ENCODE results near the gene PDE4DIP.
"Not testable (repeated sequence)": the region's sequence is repeated elsewhere in the genome, so short reads cannot be mapped to it uniquely, and the experiment has no call there.

Gene PDE4DIP

GRCh38 chr1:148975453-148975852 is 131.2 kb downstream of the PDE4DIP start:
- H3K9ac ChIP-seq (ENCODE audit: low read depth in 1 of 2, low read length in 2 of 2); H3K9me3 ChIP-seq (ENCODE audit: control insufficient read depth in 1 of 2, low read length in 2 of 2); H3K4me3 ChIP-seq (ENCODE audit: low read depth in 1 of 2, low read length in 2 of 2); H3K27me3 ChIP-seq (ENCODE audit: control insufficient read depth in 1 of 2, insufficient read depth in 2 of 2, low read length in 2 of 2); H3K4me1 ChIP-seq (ENCODE audit: control insufficient read depth in 1 of 2, insufficient read depth in 2 of 2, low read length in 2 of 2); H3K27ac ChIP-seq (ENCODE audit: low read depth, low read length): not testable (repeated sequence)
- H3K36me3 ChIP-seq (ENCODE audit: control insufficient read depth in 1 of 2, insufficient read depth in 2 of 2, low read length in 2 of 2) = peaks cover 5 to 29% of the 10 kb centered on the region in 2 donors

DNA sequence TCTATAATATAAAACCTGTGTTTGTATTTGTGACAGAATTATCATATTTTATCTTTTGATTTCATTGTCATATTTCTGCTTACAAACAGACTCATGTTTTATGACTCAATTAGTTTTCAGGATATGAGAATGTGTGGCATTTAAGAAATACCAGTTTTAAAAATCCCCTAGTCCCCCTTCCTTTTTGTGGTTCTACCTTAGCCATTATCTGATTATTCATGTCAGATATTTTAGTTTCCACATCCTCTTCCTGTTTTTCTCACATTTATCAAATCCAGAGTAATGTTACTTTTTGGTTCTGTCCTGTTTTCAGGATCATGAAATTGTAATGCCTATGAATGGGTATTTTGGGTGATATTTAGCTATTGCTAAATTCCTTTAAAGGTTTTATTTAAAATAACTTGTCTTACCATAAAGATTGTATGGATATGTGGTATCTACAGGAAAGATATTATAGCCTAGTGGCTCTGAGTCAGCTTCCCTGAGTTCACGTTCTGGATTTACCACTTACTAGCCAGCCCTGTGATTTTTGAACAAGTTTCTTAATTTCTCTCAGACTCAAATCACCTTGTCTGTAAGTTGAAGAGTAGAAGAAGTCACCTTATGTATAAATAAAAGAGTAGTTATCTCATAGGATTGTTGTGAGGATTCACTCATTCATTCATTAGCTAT is 131.8 kb downstream of the PDE4DIP start:
- not testable (repeated sequence) for H3K27me3 ChIP-seq (ENCODE audit: control insufficient read depth in 1 of 2, insufficient read depth in 2 of 2, low read length in 2 of 2); H3K9me3 ChIP-seq (ENCODE audit: control insufficient read depth in 1 of 2, low read length in 2 of 2); H3K27ac ChIP-seq (ENCODE audit: low read depth, low read length); H3K4me1 ChIP-seq (ENCODE audit: control insufficient read depth in 1 of 2, insufficient read depth in 2 of 2, low read length in 2 of 2); H3K4me3 ChIP-seq (ENCODE audit: low read depth in 1 of 2, low read length in 2 of 2); H3K9ac ChIP-seq (ENCODE audit: low read depth in 1 of 2, low read length in 2 of 2)
- peaks cover 6 to 32% of the 10 kb centered on the region in 2 donors for H3K36me3 ChIP-seq (ENCODE audit: control insufficient read depth in 1 of 2, insufficient read depth in 2 of 2, low read length in 2 of 2)

- not testable (repeated sequence) for H3K27ac ChIP-seq (ENCODE audit: low read depth, low read length); H3K27me3 ChIP-seq (ENCODE audit: control insufficient read depth in 1 of 2, insufficient read depth in 2 of 2, low read length in 2 of 2); H3K9ac ChIP-seq (ENCODE audit: low read depth in 1 of 2, low read length in 2 of 2); H3K4me1 ChIP-seq (ENCODE audit: control insufficient read depth in 1 of 2, insufficient read depth in 2 of 2, low read length in 2 of 2); H3K4me3 ChIP-seq (ENCODE audit: low read depth in 1 of 2, low read length in 2 of 2); H3K9me3 ChIP-seq (ENCODE audit: control insufficient read depth in 1 of 2, low read length in 2 of 2)
- H3K36me3 ChIP-seq (ENCODE audit: control insufficient read depth in 1 of 2, insufficient read depth in 2 of 2, low read length in 2 of 2) = peaks cover 12 to 47% of the 10 kb centered on the region in 2 donors
Measured at GRCh38 chr1:148977785-148978184, 133.6 kb downstream of the PDE4DIP start.

GRCh38 chr1:148989378-148989777 is 145.2 kb downstream of the PDE4DIP start:
- not testable (repeated sequence) for H3K36me3 ChIP-seq (ENCODE audit: control insufficient read depth in 1 of 2, insufficient read depth in 2 of 2, low read length in 2 of 2); H3K27ac ChIP-seq (ENCODE audit: low read depth, low read length); H3K4me1 ChIP-seq (ENCODE audit: control insufficient read depth in 1 of 2, insufficient read depth in 2 of 2, low read length in 2 of 2); H3K27me3 ChIP-seq (ENCODE audit: control insufficient read depth in 1 of 2, insufficient read depth in 2 of 2, low read length in 2 of 2); H3K4me3 ChIP-seq (ENCODE audit: low read depth in 1 of 2, low read length in 2 of 2); H3K9ac ChIP-seq (ENCODE audit: low read depth in 1 of 2, low read length in 2 of 2); H3K9me3 ChIP-seq (ENCODE audit: control insufficient read depth in 1 of 2, low read length in 2 of 2)

DNA sequence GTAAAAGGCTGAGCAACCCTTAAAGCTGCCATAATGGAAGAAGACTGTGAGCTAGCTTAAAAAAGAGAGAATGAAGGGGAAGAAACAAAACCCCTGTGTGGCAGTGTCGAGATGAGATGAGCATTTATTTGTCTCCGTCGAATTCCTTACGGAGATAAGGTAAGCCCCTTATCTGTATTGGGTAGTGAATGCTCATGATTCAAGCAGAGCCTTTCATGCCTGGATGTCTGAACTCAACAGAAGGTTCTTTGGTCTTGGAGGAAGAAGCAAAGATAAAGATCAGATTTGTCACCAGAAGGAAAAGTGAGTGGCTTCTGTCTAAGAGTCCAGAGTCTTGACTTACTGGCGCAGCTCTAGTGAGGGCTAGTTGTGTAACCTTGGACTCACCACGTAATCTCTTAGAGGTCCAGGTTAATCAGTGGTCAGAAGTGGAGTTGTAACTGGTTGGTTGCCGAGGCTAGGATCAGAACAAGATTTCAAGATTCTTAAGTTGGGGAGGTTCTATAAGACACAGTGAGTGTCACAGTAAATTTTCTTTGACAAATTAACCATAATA is 146.1 kb downstream of the PDE4DIP start:
- H3K4me1 ChIP-seq (ENCODE audit: control insufficient read depth in 1 of 2, insufficient read depth in 2 of 2, low read length in 2 of 2); H3K4me3 ChIP-seq (ENCODE audit: low read depth in 1 of 2, low read length in 2 of 2); H3K27me3 ChIP-seq (ENCODE audit: control insufficient read depth in 1 of 2, insufficient read depth in 2 of 2, low read length in 2 of 2); H3K9ac ChIP-seq (ENCODE audit: low read depth in 1 of 2, low read length in 2 of 2); H3K9me3 ChIP-seq (ENCODE audit: control insufficient read depth in 1 of 2, low read length in 2 of 2); H3K27ac ChIP-seq (ENCODE audit: low read depth, low read length); H3K36me3 ChIP-seq (ENCODE audit: control insufficient read depth in 1 of 2, insufficient read depth in 2 of 2, low read length in 2 of 2): not testable (repeated sequence)

GRCh38 chr1:148991818-148992217 is 147.6 kb downstream of the PDE4DIP start:
- not testable (repeated sequence) for H3K9me3 ChIP-seq (ENCODE audit: control insufficient read depth in 1 of 2, low read length in 2 of 2); H3K9ac ChIP-seq (ENCODE audit: low read depth in 1 of 2, low read length in 2 of 2); H3K27ac ChIP-seq (ENCODE audit: low read depth, low read length); H3K4me3 ChIP-seq (ENCODE audit: low read depth in 1 of 2, low read length in 2 of 2); H3K36me3 ChIP-seq (ENCODE audit: control insufficient read depth in 1 of 2, insufficient read depth in 2 of 2, low read length in 2 of 2); H3K4me1 ChIP-seq (ENCODE audit: control insufficient read depth in 1 of 2, insufficient read depth in 2 of 2, low read length in 2 of 2); H3K27me3 ChIP-seq (ENCODE audit: control insufficient read depth in 1 of 2, insufficient read depth in 2 of 2, low read length in 2 of 2)

GRCh38 chr1:148992364-148992763 is 148.1 kb downstream of the PDE4DIP start:
- not testable (repeated sequence) for H3K27ac ChIP-seq (ENCODE audit: low read depth, low read length); H3K9ac ChIP-seq (ENCODE audit: low read depth in 1 of 2, low read length in 2 of 2); H3K4me3 ChIP-seq (ENCODE audit: low read depth in 1 of 2, low read length in 2 of 2); H3K4me1 ChIP-seq (ENCODE audit: control insufficient read depth in 1 of 2, insufficient read depth in 2 of 2, low read length in 2 of 2); H3K36me3 ChIP-seq (ENCODE audit: control insufficient read depth in 1 of 2, insufficient read depth in 2 of 2, low read length in 2 of 2); H3K27me3 ChIP-seq (ENCODE audit: control insufficient read depth in 1 of 2, insufficient read depth in 2 of 2, low read length in 2 of 2); H3K9me3 ChIP-seq (ENCODE audit: control insufficient read depth in 1 of 2, low read length in 2 of 2)

GRCh38 chr1:148996449-148997224 is 152.4 kb downstream of the PDE4DIP start:
- H3K9me3 ChIP-seq (ENCODE audit: control insufficient read depth in 1 of 2, low read length in 2 of 2); H3K27me3 ChIP-seq (ENCODE audit: control insufficient read depth in 1 of 2, insufficient read depth in 2 of 2, low read length in 2 of 2); H3K27ac ChIP-seq (ENCODE audit: low read depth, low read length); H3K4me3 ChIP-seq (ENCODE audit: low read depth in 1 of 2, low read length in 2 of 2); H3K9ac ChIP-seq (ENCODE audit: low read depth in 1 of 2, low read length in 2 of 2); H3K36me3 ChIP-seq (ENCODE audit: control insufficient read depth in 1 of 2, insufficient read depth in 2 of 2, low read length in 2 of 2); H3K4me1 ChIP-seq (ENCODE audit: control insufficient read depth in 1 of 2, insufficient read depth in 2 of 2, low read length in 2 of 2): not testable (repeated sequence)

GRCh38 chr1:148997405-148997804 is 153.2 kb downstream of the PDE4DIP start:
- not testable (repeated sequence) for H3K36me3 ChIP-seq (ENCODE audit: control insufficient read depth in 1 of 2, insufficient read depth in 2 of 2, low read length in 2 of 2); H3K9ac ChIP-seq (ENCODE audit: low read depth in 1 of 2, low read length in 2 of 2); H3K27ac ChIP-seq (ENCODE audit: low read depth, low read length); H3K9me3 ChIP-seq (ENCODE audit: control insufficient read depth in 1 of 2, low read length in 2 of 2); H3K27me3 ChIP-seq (ENCODE audit: control insufficient read depth in 1 of 2, insufficient read depth in 2 of 2, low read length in 2 of 2); H3K4me3 ChIP-seq (ENCODE audit: low read depth in 1 of 2, low read length in 2 of 2); H3K4me1 ChIP-seq (ENCODE audit: control insufficient read depth in 1 of 2, insufficient read depth in 2 of 2, low read length in 2 of 2)

GRCh38 chr1:149002664-149003063 is 158.4 kb downstream of the PDE4DIP start:
- not testable (repeated sequence) for H3K27ac ChIP-seq (ENCODE audit: low read depth, low read length); H3K9me3 ChIP-seq (ENCODE audit: control insufficient read depth in 1 of 2, low read length in 2 of 2); H3K27me3 ChIP-seq (ENCODE audit: control insufficient read depth in 1 of 2, insufficient read depth in 2 of 2, low read length in 2 of 2); H3K36me3 ChIP-seq (ENCODE audit: control insufficient read depth in 1 of 2, insufficient read depth in 2 of 2, low read length in 2 of 2); H3K4me1 ChIP-seq (ENCODE audit: control insufficient read depth in 1 of 2, insufficient read depth in 2 of 2, low read length in 2 of 2); H3K9ac ChIP-seq (ENCODE audit: low read depth in 1 of 2, low read length in 2 of 2); H3K4me3 ChIP-seq (ENCODE audit: low read depth in 1 of 2, low read length in 2 of 2)

Measured in duodenal mucosa (tissue), 2 donors.